Adipose tissue (tissue), 3 donors: Measurements from ENCODE around the gene ZBTB33. TPM values are rescaled to one million over a fixed set of nuclear protein-coding genes. Genes with fewer than 3 reads are reported as not detected.

ENCODE experiments used
- H3K27ac ChIP-seq: one replicate; pipeline ENCODE4 v1.5.1; 2013; ENCODE audit warnings: low read depth, low read length
- WGBS, 3 donors: extraction: QIAGEN DNeasy Blood & Tissue Kit; methylation state at CpG; one replicate each; pipeline ENCODE4 v1.1.7; 2013; 5-methylcytosine and 5-hydroxymethylcytosine counted together
- polyA plus RNA-seq, 3 donors: library from polyadenylated mRNA; stranded (reverse); fragments of 200-250 nt; gene quantifications; one replicate each; pipeline ENCODE4 v1.2.3, GENCODE V29; 2013
- donor health status: healthy with polysubstance abuse.
- donor health status: Bipolar disorder and iron deficiency.
- donor health status: healthy.

The ZBTB33 gene
- polyA plus RNA-seq, 3 donors, result 3.8 to 4.2 (median 3.9) TPM

GRCh38 chrX:120253784-120254183 lies 3.2 kb downstream of the ZBTB33 start:
- 78 to 91% (median 86%) methylated on average over 6 of the region's 6 CpGs for WGBS, 3 donors
- H3K27ac ChIP-seq, result no peak overlapping the region

GRCh38 chrX:120260369-120260768 lies 9.8 kb downstream of the ZBTB33 start:
- no peak overlapping the region for H3K27ac ChIP-seq
- 51 to 70% (median 53%) methylated on average over 2 to 3 of the region's 3 CpGs for WGBS, 3 donors

- WGBS, 3 donors, result 58 to 77% (median 73%) methylated on average over 8 of the region's 8 CpGs
- H3K27ac ChIP-seq, result no peak overlapping the region
Observed at GRCh38 chrX:120262859-120263708, 12.5 kb downstream of the ZBTB33 start.

- no peak overlapping the region for H3K27ac ChIP-seq
Observed at GRCh38 chrX:120264341-120264740, 13.7 kb downstream of the ZBTB33 start.

- H3K27ac ChIP-seq, result no peak overlapping the region
- WGBS, 3 donors, result 14 to 57% (median 16%) methylated on average over 1 of the region's 1 CpG
Observed at GRCh38 chrX:120269373-120270035, 18.9 kb downstream of the ZBTB33 start.

- 63 to 87% (median 82%) methylated on average over 4 of the region's 4 CpGs for whole genome bisulfite sequencing, 3 donors
- no peak overlapping the region for H3K27ac ChIP-seq
Observed at GRCh38 chrX:120270567-120270966, 20.0 kb downstream of the ZBTB33 start.

GRCh38 chrX:120271218-120271617 lies 20.6 kb downstream of the ZBTB33 start:
- WGBS, 3 donors, result 59 to 85% (median 72%) methylated on average over 2 of the region's 2 CpGs

GRCh38 chrX:120274145-120274544 lies 23.5 kb downstream of the ZBTB33 start:
- 52 to 78% (median 73%) methylated on average over 2 of the region's 2 CpGs for WGBS, 3 donors

More at GRCh38 chrX:120271218-120271617, 20.6 kb downstream of the ZBTB33 start:
- no peak overlapping the region for H3K27ac ChIP-seq

GRCh38 chrX:120274958-120275357 lies 24.3 kb downstream of the ZBTB33 start:
- H3K27ac ChIP-seq, result no peak overlapping the region

More at GRCh38 chrX:120274145-120274544, 23.5 kb downstream of the ZBTB33 start:
- no peak overlapping the region for H3K27ac ChIP-seq

GRCh38 chrX:120281021-120281624 lies 30.5 kb downstream of the ZBTB33 start:
- WGBS, 3 donors, result 70 to 92% (median 72%) methylated on average over 9 to 10 of the region's 10 CpGs

More at GRCh38 chrX:120274958-120275357, 24.3 kb downstream of the ZBTB33 start:
- 43 to 82% (median 75%) methylated on average over 2 of the region's 2 CpGs for WGBS, 3 donors

GRCh38 chrX:120281761-120282160 lies 31.1 kb downstream of the ZBTB33 start:
- 9 to 50% (median 49%) methylated on average over 4 of the region's 4 CpGs for WGBS, 3 donors

More at GRCh38 chrX:120281021-120281624, 30.5 kb downstream of the ZBTB33 start:
- H3K27ac ChIP-seq, result no peak overlapping the region

GRCh38 chrX:120282697-120283096 lies 32.1 kb downstream of the ZBTB33 start:
- 64 to 80% (median 73%) methylated on average over 1 of the region's 1 CpG for WGBS, 3 donors
- no peak overlapping the region for H3K27ac ChIP-seq

More at GRCh38 chrX:120281761-120282160, 31.1 kb downstream of the ZBTB33 start:
- H3K27ac ChIP-seq, result no peak overlapping the region

GRCh38 chrX:120286733-120287512 lies 36.3 kb downstream of the ZBTB33 start:
- 76 to 89% (median 76%) methylated on average over 4 of the region's 4 CpGs for WGBS, 3 donors
- H3K27ac ChIP-seq, result no peak overlapping the region

- no peak overlapping the region for H3K27ac ChIP-seq
- WGBS, 3 donors, result 40 to 56% (median 47%) methylated on average over 3 of the region's 3 CpGs
Observed at GRCh38 chrX:120287513-120288112, 37.0 kb downstream of the ZBTB33 start.

- no peak overlapping the region for H3K27ac ChIP-seq
Observed at GRCh38 chrX:120290107-120290506, 39.5 kb downstream of the ZBTB33 start.

- H3K27ac ChIP-seq, result no peak overlapping the region
- 81 to 94% (median 83%) methylated on average over 6 of the region's 6 CpGs for WGBS, 3 donors
Observed at GRCh38 chrX:120291211-120291610, 40.6 kb downstream of the ZBTB33 start.

- WGBS, 3 donors, result 33 to 91% (median 56%) methylated on average over 2 of the region's 2 CpGs
- H3K27ac ChIP-seq, result no peak overlapping the region
Observed at GRCh38 chrX:120293015-120293414, 42.4 kb downstream of the ZBTB33 start.

- no peak overlapping the region for H3K27ac ChIP-seq
Observed at GRCh38 chrX:120294651-120295050, 44.0 kb downstream of the ZBTB33 start.
